H9 (cell line): Measurements from ENCODE around the gene UBE2Q2. TPM values are rescaled to one million over a fixed set of nuclear protein-coding genes. Genes with fewer than 3 reads are reported as not detected.

Experiments
- DNase-seq: peaks from one replicate; pipeline ENCODE4 v3.0.0-alpha.2; 2017
- H2AFZ ChIP-seq: one replicate; pipeline ENCODE4 v1.6.1; 2013; ENCODE audit warnings: mild to moderate bottlenecking, low read length, control low read depth, moderate library complexity
- H2AK5ac ChIP-seq: 2 replicates; pipeline ENCODE4 v1.6.1; 2013; ENCODE audit warnings: low read length, control low read depth, mixed read lengths; ENCODE audit not compliant: insufficient read length
- H2BK120ac ChIP-seq: one replicate; pipeline ENCODE4 v1.6.1; 2013; ENCODE audit warnings: low read depth, mild to moderate bottlenecking, low read length, control low read depth, inconsistent platforms; ENCODE audit not compliant: poor library complexity, severe bottlenecking
- H2BK12ac ChIP-seq: 2 replicates; pipeline ENCODE4 v1.6.1; 2013; ENCODE audit warnings: low read length, control low read depth, mixed read lengths, low read depth; ENCODE audit not compliant: insufficient read length
- H2BK15ac ChIP-seq: 2 replicates; pipeline ENCODE4 v1.6.1; 2013; ENCODE audit warnings: low read depth, low read length, control low read depth
- H2BK20ac ChIP-seq: one replicate; pipeline ENCODE4 v1.6.1; 2013; ENCODE audit warnings: low read depth, mild to moderate bottlenecking, low read length, control low read depth, inconsistent platforms; ENCODE audit not compliant: poor library complexity, severe bottlenecking
- H2BK5ac ChIP-seq: 2 replicates; pipeline ENCODE4 v1.6.1; 2013; ENCODE audit warnings: low read length, control low read depth, mixed read lengths; ENCODE audit not compliant: insufficient read length
- H3K14ac ChIP-seq: 2 replicates; pipeline ENCODE4 v1.6.1; 2013; ENCODE audit warnings: low read length, control low read depth; ENCODE audit not compliant: insufficient read depth
- H3K18ac ChIP-seq: 2 replicates; pipeline ENCODE4 v1.6.1; 2013; ENCODE audit warnings: low read depth, mild to moderate bottlenecking, mixed read lengths, low read length, control low read depth; ENCODE audit not compliant: insufficient read length
- H3K23ac ChIP-seq: 2 replicates; pipeline ENCODE4 v1.6.1; 2013; ENCODE audit warnings: low read length, control low read depth, mixed read lengths, low read depth; ENCODE audit not compliant: insufficient read length
- H3K23me2 ChIP-seq: 2 replicates; pipeline ENCODE4 v1.6.1; 2013; ENCODE audit warnings: low read depth, mild to moderate bottlenecking, mixed read lengths, low read length, control low read depth; ENCODE audit not compliant: insufficient read length, poor library complexity, severe bottlenecking
- H3K27ac ChIP-seq: 2 replicates; pipeline ENCODE4 v1.5.1; 2013; ENCODE audit warnings: low read length, control low read depth, mixed read lengths, low read depth; ENCODE audit not compliant: insufficient read length
- H3K27me3 ChIP-seq: 2 replicates; pipeline ENCODE4 v1.6.1; 2013; ENCODE audit warnings: low read length, control low read depth, inconsistent platforms; ENCODE audit not compliant: insufficient read depth
- H3K4ac ChIP-seq: 2 replicates; pipeline ENCODE4 v1.6.1; 2013; ENCODE audit warnings: low read depth, mild to moderate bottlenecking, control low read depth, inconsistent platforms, low read length, moderate library complexity
- H3K4me1 ChIP-seq: 2 replicates; pipeline ENCODE4 v1.6.1; 2013; ENCODE audit warnings: low read length, control low read depth, inconsistent platforms; ENCODE audit not compliant: insufficient read depth
- H3K4me2 ChIP-seq: 2 replicates; pipeline ENCODE4 v1.6.1; 2013; ENCODE audit warnings: low read length, control low read depth, mixed read lengths; ENCODE audit not compliant: insufficient read length, insufficient read depth
- H3K56ac ChIP-seq: 2 replicates; pipeline ENCODE4 v1.6.1; 2013; ENCODE audit warnings: low read depth, mild to moderate bottlenecking, mixed read lengths, low read length, control low read depth; ENCODE audit not compliant: insufficient read length
- H3K79me1 ChIP-seq: 2 replicates; pipeline ENCODE4 v1.6.1; 2013; ENCODE audit warnings: low read depth, mild to moderate bottlenecking, moderate library complexity, low read length, control low read depth, inconsistent platforms; ENCODE audit not compliant: insufficient read depth, poor library complexity, severe bottlenecking
- H3K79me2 ChIP-seq: 2 replicates; pipeline ENCODE4 v1.6.1; 2013; ENCODE audit warnings: low read length, control low read depth, inconsistent platforms; ENCODE audit not compliant: insufficient read depth
- H3K9ac ChIP-seq: 2 replicates; pipeline ENCODE4 v1.6.1; 2013; ENCODE audit warnings: low read length, control low read depth, mixed read lengths; ENCODE audit not compliant: insufficient read length; ENCODE audit errors: extremely low read depth
- H3K9me3 ChIP-seq: one replicate; pipeline ENCODE4 v1.6.1; 2013; ENCODE audit warnings: low read depth, low read length, inconsistent platforms; ENCODE audit not compliant: control insufficient read depth
- H3T11ph ChIP-seq: one replicate; pipeline ENCODE4 v1.6.1; 2013; ENCODE audit warnings: mild to moderate bottlenecking, low read length, control low read depth, inconsistent platforms
- H4K20me1 ChIP-seq: one replicate; pipeline ENCODE4 v1.6.1; 2013; ENCODE audit not compliant: control insufficient read depth, insufficient read length, insufficient read depth
- H4K5ac ChIP-seq: 2 replicates; pipeline ENCODE4 v1.6.1; 2013; ENCODE audit warnings: low read depth, mild to moderate bottlenecking, mixed read lengths, low read length, control low read depth; ENCODE audit not compliant: insufficient read length
- H4K8ac ChIP-seq: replicated peaks from 2 replicates; pipeline ENCODE4 v1.6.1; 2013; ENCODE audit warnings: low read length, control low read depth, mixed read lengths, low read depth; ENCODE audit not compliant: insufficient read length
- H4K91ac ChIP-seq: 2 replicates; pipeline ENCODE4 v1.6.1; 2013; ENCODE audit warnings: low read depth, mild to moderate bottlenecking, moderate library complexity, mixed read lengths, low read length, control low read depth; ENCODE audit not compliant: insufficient read length
- H3K27ac Mint-ChIP-seq, 3 experiments: 2 replicates in 2 of 3; 3 replicates in 1 of 3; pipeline ENCODE4 v1.8.0; 2020 to 2021; ENCODE audit warnings: mixed read lengths in 3 of 3, mild to moderate bottlenecking in 1 of 3, moderate library complexity in 1 of 3
- H3K27me3 Mint-ChIP-seq: 2 replicates; pipeline ENCODE4 v1.8.0; 2021; ENCODE audit warnings: low read depth, mild to moderate bottlenecking, moderate library complexity, mixed read lengths
- H3K36me3 Mint-ChIP-seq, 3 experiments: 2 replicates in 2 of 3; 3 replicates in 1 of 3; pipeline ENCODE4 v1.8.0; 2020 to 2021; ENCODE audit warnings: low read depth in 3 of 3, mixed read lengths in 3 of 3; ENCODE audit not compliant: insufficient read depth in 1 of 3
- H3K4me1 Mint-ChIP-seq, 2 experiments: 2 replicates each; pipeline ENCODE4 v1.8.0; 2020; ENCODE audit warnings: mixed read lengths in 2 of 2
- H3K4me3 Mint-ChIP-seq, 2 experiments: 2 replicates in 1 of 2; 3 replicates in 1 of 2; pipeline ENCODE4 v1.8.0; 2020 to 2021; ENCODE audit warnings: mild to moderate bottlenecking in 2 of 2, mixed read lengths in 2 of 2, moderate library complexity in 1 of 2
- H3K9me3 Mint-ChIP-seq, 2 experiments: 2 replicates in 1 of 2; 3 replicates in 1 of 2; pipeline ENCODE4 v1.8.0; 2020; ENCODE audit warnings: mild to moderate bottlenecking in 2 of 2, mixed read lengths in 2 of 2, moderate library complexity in 1 of 2
- WGBS: extraction: QIAGEN DNeasy Blood & Tissue Kit; methylation state at CpG from one replicate; pipeline ENCODE4 v1.1.7; 2013; ENCODE audit warnings: missing lambda C conversion rate, low lambda C conversion rate, mixed read lengths; ENCODE audit not compliant: insufficient read length; ENCODE audit errors: extremely low coverage; 5-methylcytosine and 5-hydroxymethylcytosine counted together
- total RNA-seq: library from RNA; stranded (reverse); gene quantifications from 2 replicates; pipeline ENCODE4 v1.2.1, GENCODE V29; 2021
- TF ChIP-seq, protein P1 (sequence below): fragments of 200-600 bp; sonication (generic); conservative IDR thresholded peaks from 3 replicates; pipeline ENCODE4 v1.8.0; 2021; ENCODE audit warnings: antibody characterized with exemption, mild to moderate bottlenecking

UBE2Q2 gene
- total RNA-seq, 1 experiment from 2014 or later = 29.6 TPM

DNA sequence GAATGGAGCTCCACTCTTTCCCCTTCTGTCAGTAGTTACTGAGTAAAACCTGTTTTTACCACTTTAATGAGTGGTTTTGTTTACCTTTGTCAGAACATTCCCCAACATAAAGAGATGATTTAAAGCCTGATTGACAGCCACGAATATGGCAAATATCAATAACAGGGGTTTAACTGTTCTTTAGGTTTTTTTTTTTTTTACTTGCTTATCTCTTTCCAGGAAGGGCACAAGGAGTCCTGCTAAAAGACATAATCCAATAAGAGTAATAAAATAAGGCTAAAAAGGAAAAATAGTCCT lies 11.5 kb upstream of the UBE2Q2 start:
- H3K27ac ChIP-seq = no peak overlapping the region
- no peak overlapping the region for H2BK20ac ChIP-seq
- H2AFZ ChIP-seq = no peak overlapping the region
- H4K91ac ChIP-seq = no peak overlapping the region
- Mint-ChIP-seq H3K9me3 (no peaks in the 10 kb centered on the region), H3K4me3 (no peak overlapping the region), H3K27ac (peak overlapping the region in 2 of 3 experiments; percentile 25 to 30; a peak in 3 of 7 replicates), H3K36me3 (no peaks in the 10 kb centered on the region), H3K27me3 (no peaks in the 10 kb centered on the region), H3K4me1 (peaks cover 29% of the 10 kb centered on the region in 2 experiments)
- no CpG with 5 or more reads among the region's 1 CpG for WGBS
- no peak overlapping the region for H2BK120ac ChIP-seq
- H2BK5ac ChIP-seq = no peak overlapping the region
- no peaks in the 10 kb centered on the region for H3K79me2 ChIP-seq
- H3K9ac ChIP-seq = no peak overlapping the region
- H3K4ac ChIP-seq = no peak overlapping the region
- H3T11ph ChIP-seq = no peak overlapping the region
- H3K79me1 ChIP-seq = no peaks in the 10 kb centered on the region
- DNase-seq = no peak
- no peaks in the 10 kb centered on the region for H3K27me3 ChIP-seq
- no peak overlapping the region for H4K8ac ChIP-seq
- H2BK12ac ChIP-seq = no peak overlapping the region
- no peak overlapping the region for H3K23ac ChIP-seq
- no peaks in the 10 kb centered on the region for H3K9me3 ChIP-seq
- no peak overlapping the region for H3K18ac ChIP-seq
- TF ChIP-seq, protein P1, sequence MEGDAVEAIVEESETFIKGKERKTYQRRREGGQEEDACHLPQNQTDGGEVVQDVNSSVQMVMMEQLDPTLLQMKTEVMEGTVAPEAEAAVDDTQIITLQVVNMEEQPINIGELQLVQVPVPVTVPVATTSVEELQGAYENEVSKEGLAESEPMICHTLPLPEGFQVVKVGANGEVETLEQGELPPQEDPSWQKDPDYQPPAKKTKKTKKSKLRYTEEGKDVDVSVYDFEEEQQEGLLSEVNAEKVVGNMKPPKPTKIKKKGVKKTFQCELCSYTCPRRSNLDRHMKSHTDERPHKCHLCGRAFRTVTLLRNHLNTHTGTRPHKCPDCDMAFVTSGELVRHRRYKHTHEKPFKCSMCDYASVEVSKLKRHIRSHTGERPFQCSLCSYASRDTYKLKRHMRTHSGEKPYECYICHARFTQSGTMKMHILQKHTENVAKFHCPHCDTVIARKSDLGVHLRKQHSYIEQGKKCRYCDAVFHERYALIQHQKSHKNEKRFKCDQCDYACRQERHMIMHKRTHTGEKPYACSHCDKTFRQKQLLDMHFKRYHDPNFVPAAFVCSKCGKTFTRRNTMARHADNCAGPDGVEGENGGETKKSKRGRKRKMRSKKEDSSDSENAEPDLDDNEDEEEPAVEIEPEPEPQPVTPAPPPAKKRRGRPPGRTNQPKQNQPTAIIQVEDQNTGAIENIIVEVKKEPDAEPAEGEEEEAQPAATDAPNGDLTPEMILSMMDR = no peak
- H3K14ac ChIP-seq = no peak overlapping the region
- H3K4me1 ChIP-seq = peaks cover 2% of the 10 kb centered on the region; the same call in 1 of the 2 replicates
- no peak overlapping the region for H2BK15ac ChIP-seq
- no peaks in the 10 kb centered on the region for H4K20me1 ChIP-seq
- H3K4me2 ChIP-seq = no peak overlapping the region
- no peaks in the 10 kb centered on the region for H3K23me2 ChIP-seq
- H2AK5ac ChIP-seq = no peak overlapping the region
- no peak overlapping the region for H4K5ac ChIP-seq
- H3K56ac ChIP-seq = no peak overlapping the region
